ENCODE measurements around the gene CST7.
"Not testable (repeated sequence)": the region's sequence is repeated elsewhere in the genome, so short reads cannot be mapped to it uniquely, and the experiment has no call there.

The CST7 gene

DNA sequence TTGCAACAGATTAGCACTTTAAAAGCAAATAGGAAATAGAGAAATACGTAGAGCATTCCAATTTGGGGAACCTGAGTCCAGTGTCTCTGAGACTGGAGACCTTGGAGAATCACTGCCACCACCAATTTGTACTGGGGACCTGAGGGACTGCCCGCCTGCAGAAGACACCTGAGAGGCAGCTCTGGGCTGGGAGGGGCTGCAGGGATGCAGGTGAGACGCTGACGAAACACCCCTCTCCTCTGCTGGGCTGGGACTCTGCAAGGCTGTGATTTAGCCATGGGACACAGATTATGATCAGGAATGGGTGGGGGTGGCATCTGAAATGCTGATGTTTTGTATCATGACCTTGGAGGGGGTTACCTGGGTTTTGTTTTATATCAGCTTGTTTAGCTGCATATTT, 50.5 kb downstream of the CST7 start:
- no peak overlapping the region for H3K9ac ChIP-seq (ENCODE audit: low read depth in 1 of 2, low read length in 2 of 2)
- H3K27ac ChIP-seq (ENCODE audit: low read depth, low read length): no peak overlapping the region
- no peaks in the 10 kb centered on the region for H3K27me3 ChIP-seq (ENCODE audit: control insufficient read depth in 1 of 2, insufficient read depth in 2 of 2, low read length in 2 of 2)
- H3K4me1 ChIP-seq (ENCODE audit: control insufficient read depth in 1 of 2, insufficient read depth in 2 of 2, low read length in 2 of 2): peaks cover 42 to 47% of the 10 kb centered on the region in 2 donors
- H3K9me3 ChIP-seq (ENCODE audit: control insufficient read depth in 1 of 2, low read length in 2 of 2): no peaks in the 10 kb centered on the region
- peaks cover 0 to 5% of the 10 kb centered on the region in 2 donors for H3K36me3 ChIP-seq (ENCODE audit: control insufficient read depth in 1 of 2, insufficient read depth in 2 of 2, low read length in 2 of 2)
- no peak overlapping the region for H3K4me3 ChIP-seq (ENCODE audit: low read depth in 1 of 2, low read length in 2 of 2)

DNA sequence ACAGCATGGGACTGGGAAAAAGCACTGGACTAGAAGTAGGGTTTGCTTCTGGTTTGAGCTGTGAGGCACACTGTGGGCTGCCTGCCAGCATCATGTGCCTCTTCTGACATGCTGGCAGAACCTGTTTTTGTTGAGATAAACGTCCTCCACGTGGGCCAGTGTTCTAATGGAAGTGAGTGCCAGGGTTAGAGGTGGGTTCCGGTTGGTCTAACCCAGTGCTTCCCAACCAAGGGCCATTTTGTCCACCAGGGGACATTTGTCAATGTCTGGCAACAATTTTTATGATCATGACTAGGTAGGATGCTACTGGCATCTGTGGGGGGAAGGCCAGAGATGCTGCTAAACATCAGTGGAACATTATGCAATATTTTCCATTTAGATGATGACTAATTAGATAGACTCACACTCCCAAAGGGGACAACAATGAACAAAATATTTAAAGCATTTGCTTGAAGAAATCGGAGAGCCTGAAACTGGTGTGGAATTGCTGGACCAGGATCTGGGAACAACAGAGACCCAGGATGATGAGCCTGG, 51.3 kb downstream of the CST7 start:
- H3K4me3 ChIP-seq (ENCODE audit: low read depth in 1 of 2, low read length in 2 of 2): no peak overlapping the region
- peaks cover 0 to 10% of the 10 kb centered on the region in 2 donors for H3K36me3 ChIP-seq (ENCODE audit: control insufficient read depth in 1 of 2, insufficient read depth in 2 of 2, low read length in 2 of 2)
- no peaks in the 10 kb centered on the region for H3K27me3 ChIP-seq (ENCODE audit: control insufficient read depth in 1 of 2, insufficient read depth in 2 of 2, low read length in 2 of 2)
- H3K9ac ChIP-seq (ENCODE audit: low read depth in 1 of 2, low read length in 2 of 2): no peak overlapping the region
- H3K9me3 ChIP-seq (ENCODE audit: control insufficient read depth in 1 of 2, low read length in 2 of 2): no peaks in the 10 kb centered on the region
- peaks cover 38 to 42% of the 10 kb centered on the region in 2 donors for H3K4me1 ChIP-seq (ENCODE audit: control insufficient read depth in 1 of 2, insufficient read depth in 2 of 2, low read length in 2 of 2)
- H3K27ac ChIP-seq (ENCODE audit: low read depth, low read length): no peak overlapping the region

DNA sequence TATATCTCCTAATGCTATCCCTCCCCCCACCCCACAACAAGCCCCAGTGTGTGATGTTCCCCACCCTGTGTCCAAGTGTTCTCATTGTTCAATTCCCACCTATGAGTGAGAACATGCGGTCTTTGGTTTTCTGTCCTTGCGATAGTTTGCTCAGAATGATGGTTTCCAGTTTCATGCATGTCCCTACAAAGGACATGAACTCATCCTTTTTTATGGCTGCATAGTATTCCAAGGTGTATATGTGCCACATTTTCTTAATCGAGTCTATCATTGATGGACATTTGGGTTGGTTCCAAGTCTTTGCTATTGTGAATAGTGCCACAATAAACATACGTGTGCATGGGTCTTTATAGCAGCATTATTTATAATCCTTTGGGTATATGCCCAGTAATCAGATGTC, 52.3 kb downstream of the CST7 start:
- not testable (repeated sequence) for H3K4me3 ChIP-seq (ENCODE audit: low read depth in 1 of 2, low read length in 2 of 2); H3K27me3 ChIP-seq (ENCODE audit: control insufficient read depth in 1 of 2, insufficient read depth in 2 of 2, low read length in 2 of 2); H3K9ac ChIP-seq (ENCODE audit: low read depth in 1 of 2, low read length in 2 of 2); H3K27ac ChIP-seq (ENCODE audit: low read depth, low read length); H3K9me3 ChIP-seq (ENCODE audit: control insufficient read depth in 1 of 2, low read length in 2 of 2)
- Histone ChIP-seq H3K4me1 (ENCODE audit: control insufficient read depth in 1 of 2, insufficient read depth in 2 of 2, low read length in 2 of 2) (peaks cover 32 to 42% of the 10 kb centered on the region in 2 donors), H3K36me3 (ENCODE audit: control insufficient read depth in 1 of 2, insufficient read depth in 2 of 2, low read length in 2 of 2) (peaks cover 7 to 20% of the 10 kb centered on the region in 2 donors)

DNA sequence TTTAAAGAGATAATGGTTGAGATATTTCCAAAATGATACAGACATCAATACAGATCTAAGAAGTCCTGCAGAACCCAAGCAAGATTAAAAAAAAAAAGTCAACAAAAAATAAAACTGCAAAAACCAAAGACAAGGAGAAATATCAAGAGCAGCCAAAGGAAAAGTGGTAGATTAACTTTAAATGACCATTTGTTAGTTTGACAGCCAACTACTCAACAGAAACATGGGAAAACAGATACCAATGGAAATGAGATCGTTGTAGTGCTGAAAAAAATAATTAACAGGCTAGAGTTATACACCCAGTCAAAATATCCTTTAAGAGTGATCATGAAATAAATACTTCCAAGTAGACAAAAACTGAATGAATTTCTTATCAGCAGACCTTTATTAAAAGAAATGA, 53.9 kb downstream of the CST7 start:
- H3K9ac ChIP-seq (ENCODE audit: low read depth in 1 of 2, low read length in 2 of 2): no peak overlapping the region
- no peaks in the 10 kb centered on the region for H3K9me3 ChIP-seq (ENCODE audit: control insufficient read depth in 1 of 2, low read length in 2 of 2)
- H3K4me3 ChIP-seq (ENCODE audit: low read depth in 1 of 2, low read length in 2 of 2): no peak overlapping the region
- H3K27me3 ChIP-seq (ENCODE audit: control insufficient read depth in 1 of 2, insufficient read depth in 2 of 2, low read length in 2 of 2): no peaks in the 10 kb centered on the region
- peaks cover 17 to 27% of the 10 kb centered on the region in 2 donors for H3K4me1 ChIP-seq (ENCODE audit: control insufficient read depth in 1 of 2, insufficient read depth in 2 of 2, low read length in 2 of 2)
- peaks cover 14 to 36% of the 10 kb centered on the region in 2 donors for H3K36me3 ChIP-seq (ENCODE audit: control insufficient read depth in 1 of 2, insufficient read depth in 2 of 2, low read length in 2 of 2)
- H3K27ac ChIP-seq (ENCODE audit: low read depth, low read length): no peak overlapping the region

DNA sequence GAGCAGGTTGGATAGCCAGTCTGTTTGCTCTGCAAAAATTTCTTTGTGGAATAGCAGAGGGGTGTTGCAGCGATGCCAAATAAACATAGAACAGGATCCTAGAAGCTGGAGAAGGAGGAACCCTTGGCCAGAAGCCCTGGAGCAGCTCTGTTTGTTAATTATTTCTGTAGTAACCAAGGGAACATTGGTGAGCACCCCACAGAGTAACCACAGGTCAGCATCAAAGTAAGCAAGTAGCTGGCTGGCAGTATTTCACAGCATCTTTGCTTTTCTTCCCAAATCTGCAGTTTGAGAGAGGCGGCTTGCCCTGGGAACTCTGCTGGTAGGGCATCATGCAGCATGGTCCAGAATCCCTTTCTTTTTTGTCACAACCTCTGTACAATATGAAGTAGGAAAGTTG, 56.2 kb downstream of the CST7 start:
- no peak overlapping the region for H3K27ac ChIP-seq (ENCODE audit: low read depth, low read length)
- H3K9ac ChIP-seq (ENCODE audit: low read depth in 1 of 2, low read length in 2 of 2): no peak overlapping the region
- no peaks in the 10 kb centered on the region for H3K27me3 ChIP-seq (ENCODE audit: control insufficient read depth in 1 of 2, insufficient read depth in 2 of 2, low read length in 2 of 2)
- H3K4me3 ChIP-seq (ENCODE audit: low read depth in 1 of 2, low read length in 2 of 2): no peak overlapping the region
- peaks cover 31 to 58% of the 10 kb centered on the region in 2 donors for H3K36me3 ChIP-seq (ENCODE audit: control insufficient read depth in 1 of 2, insufficient read depth in 2 of 2, low read length in 2 of 2)
- peaks cover 0 to 5% of the 10 kb centered on the region in 2 donors for H3K4me1 ChIP-seq (ENCODE audit: control insufficient read depth in 1 of 2, insufficient read depth in 2 of 2, low read length in 2 of 2)
- no peaks in the 10 kb centered on the region for H3K9me3 ChIP-seq (ENCODE audit: control insufficient read depth in 1 of 2, low read length in 2 of 2)

DNA sequence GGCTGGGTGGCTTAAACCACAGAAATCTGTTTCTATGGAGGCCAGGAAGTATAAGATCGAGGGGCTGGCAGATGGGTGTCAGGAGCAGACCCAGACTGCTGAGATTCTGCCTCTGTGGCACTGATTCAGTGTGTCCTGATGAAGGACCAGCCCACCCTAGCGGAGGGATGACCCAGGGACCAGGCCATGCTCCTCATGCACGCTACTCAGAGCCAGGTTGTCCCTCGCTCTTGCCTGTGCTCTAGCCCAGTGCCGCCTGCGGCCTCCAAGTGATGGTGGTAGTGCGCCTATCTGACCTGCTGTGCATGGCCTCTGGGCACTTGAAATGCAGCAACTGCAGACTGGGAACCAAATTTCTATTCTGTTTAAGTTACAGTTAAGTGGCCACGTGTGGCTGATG, 56.6 kb downstream of the CST7 start:
- no peaks in the 10 kb centered on the region for H3K9me3 ChIP-seq (ENCODE audit: control insufficient read depth in 1 of 2, low read length in 2 of 2)
- H3K9ac ChIP-seq (ENCODE audit: low read depth in 1 of 2, low read length in 2 of 2): no peak overlapping the region
- H3K4me3 ChIP-seq (ENCODE audit: low read depth in 1 of 2, low read length in 2 of 2): no peak overlapping the region
- peaks cover 35 to 63% of the 10 kb centered on the region in 2 donors for H3K36me3 ChIP-seq (ENCODE audit: control insufficient read depth in 1 of 2, insufficient read depth in 2 of 2, low read length in 2 of 2)
- no peak overlapping the region for H3K27ac ChIP-seq (ENCODE audit: low read depth, low read length)
- no peaks in the 10 kb centered on the region for H3K27me3 ChIP-seq (ENCODE audit: control insufficient read depth in 1 of 2, insufficient read depth in 2 of 2, low read length in 2 of 2)
- H3K4me1 ChIP-seq (ENCODE audit: control insufficient read depth in 1 of 2, insufficient read depth in 2 of 2, low read length in 2 of 2): peaks cover 0 to 1% of the 10 kb centered on the region in 2 donors

DNA sequence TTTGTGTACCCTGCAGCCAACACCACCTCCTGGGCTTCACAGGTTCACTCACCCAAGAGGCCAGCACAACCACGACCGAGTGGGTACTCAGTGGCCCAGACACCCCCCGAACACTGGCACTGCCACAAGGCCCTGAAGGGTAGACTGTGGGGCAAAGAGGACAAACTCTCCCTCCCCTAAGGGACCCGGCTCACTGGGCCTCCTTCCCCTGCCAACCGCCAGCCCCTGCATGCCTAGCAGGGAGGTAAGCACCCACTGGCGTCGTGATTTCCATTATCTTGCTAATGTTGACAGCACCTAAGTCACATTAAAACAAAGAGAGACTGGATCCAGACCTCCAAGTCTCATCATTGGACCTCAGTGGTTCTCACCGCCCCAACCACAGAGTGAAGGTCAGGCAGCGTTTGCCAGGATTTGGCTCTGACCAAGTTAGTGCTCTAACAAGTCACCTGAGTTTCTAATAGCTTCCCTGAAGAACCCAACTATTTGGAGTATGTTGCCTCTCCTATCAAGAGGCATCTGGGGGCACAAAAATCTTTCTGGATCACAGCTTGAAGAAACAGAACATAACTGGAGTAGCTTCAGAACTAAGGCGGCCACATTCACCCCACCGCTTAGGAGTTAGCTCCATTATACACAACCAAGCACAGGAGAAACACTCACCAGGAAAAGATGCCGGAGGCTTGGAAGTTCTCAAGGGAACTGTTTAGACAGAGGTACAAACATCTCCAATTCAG, 57.5 kb downstream of the CST7 start:
- H3K9ac ChIP-seq (ENCODE audit: low read depth in 1 of 2, low read length in 2 of 2): no peak overlapping the region
- H3K27ac ChIP-seq (ENCODE audit: low read depth, low read length): no peak overlapping the region
- no peaks in the 10 kb centered on the region for H3K9me3 ChIP-seq (ENCODE audit: control insufficient read depth in 1 of 2, low read length in 2 of 2)
- peaks cover 43 to 72% of the 10 kb centered on the region in 2 donors for H3K36me3 ChIP-seq (ENCODE audit: control insufficient read depth in 1 of 2, insufficient read depth in 2 of 2, low read length in 2 of 2)
- H3K4me3 ChIP-seq (ENCODE audit: low read depth in 1 of 2, low read length in 2 of 2): no peak overlapping the region
- H3K27me3 ChIP-seq (ENCODE audit: control insufficient read depth in 1 of 2, insufficient read depth in 2 of 2, low read length in 2 of 2): no peaks in the 10 kb centered on the region
- H3K4me1 ChIP-seq (ENCODE audit: control insufficient read depth in 1 of 2, insufficient read depth in 2 of 2, low read length in 2 of 2): no peaks in the 10 kb centered on the region

DNA sequence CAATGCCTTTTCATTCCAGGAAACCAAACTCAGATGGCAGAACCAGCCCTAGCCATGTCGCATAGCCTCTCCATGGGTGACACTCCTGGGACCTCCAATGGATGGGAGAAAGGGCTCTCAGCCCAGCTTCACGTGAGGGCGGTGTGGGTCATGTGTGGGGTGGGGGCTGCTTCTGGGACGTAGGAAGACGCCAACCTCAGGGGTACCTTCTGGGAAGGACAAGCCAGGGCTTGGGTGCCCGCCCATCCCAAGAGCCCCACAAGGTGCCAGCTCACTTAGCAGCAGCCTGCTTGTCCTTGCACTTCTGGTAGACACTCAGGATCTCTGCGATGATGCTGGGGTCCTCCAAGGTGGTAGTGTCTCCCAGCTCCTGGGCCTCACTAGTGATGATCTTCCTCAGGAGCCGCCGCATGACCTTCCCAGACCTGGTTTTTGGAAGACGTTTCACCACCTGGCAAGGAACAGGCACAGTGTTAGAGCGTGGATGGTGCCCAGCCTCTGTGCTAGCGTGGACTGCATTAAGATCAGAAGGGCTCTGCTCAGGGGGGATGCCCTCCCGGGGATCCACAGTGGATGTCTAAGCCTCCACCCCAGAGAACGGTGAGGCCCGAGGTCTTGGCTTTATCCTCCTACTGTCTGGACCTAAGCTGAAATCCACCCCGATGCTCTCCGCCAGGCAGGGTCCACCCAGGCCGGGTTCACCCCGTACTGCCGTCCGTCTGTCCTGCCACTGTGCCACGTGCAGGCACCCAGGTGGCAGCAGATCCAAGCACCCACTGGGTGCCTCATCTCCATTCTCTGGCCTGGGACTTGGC, 58.6 kb downstream of the CST7 start:
- Histone ChIP-seq H3K9ac (ENCODE audit: low read depth in 1 of 2, low read length in 2 of 2) (no peak overlapping the region), H3K4me3 (ENCODE audit: low read depth in 1 of 2, low read length in 2 of 2) (no peak overlapping the region), H3K4me1 (ENCODE audit: control insufficient read depth in 1 of 2, insufficient read depth in 2 of 2, low read length in 2 of 2) (no peaks in the 10 kb centered on the region), H3K27me3 (ENCODE audit: control insufficient read depth in 1 of 2, insufficient read depth in 2 of 2, low read length in 2 of 2) (no peaks in the 10 kb centered on the region), H3K36me3 (ENCODE audit: control insufficient read depth in 1 of 2, insufficient read depth in 2 of 2, low read length in 2 of 2) (peaks cover 52 to 81% of the 10 kb centered on the region in 2 donors), H3K9me3 (ENCODE audit: control insufficient read depth in 1 of 2, low read length in 2 of 2) (no peaks in the 10 kb centered on the region), H3K27ac (ENCODE audit: low read depth, low read length) (no peak overlapping the region)

DNA sequence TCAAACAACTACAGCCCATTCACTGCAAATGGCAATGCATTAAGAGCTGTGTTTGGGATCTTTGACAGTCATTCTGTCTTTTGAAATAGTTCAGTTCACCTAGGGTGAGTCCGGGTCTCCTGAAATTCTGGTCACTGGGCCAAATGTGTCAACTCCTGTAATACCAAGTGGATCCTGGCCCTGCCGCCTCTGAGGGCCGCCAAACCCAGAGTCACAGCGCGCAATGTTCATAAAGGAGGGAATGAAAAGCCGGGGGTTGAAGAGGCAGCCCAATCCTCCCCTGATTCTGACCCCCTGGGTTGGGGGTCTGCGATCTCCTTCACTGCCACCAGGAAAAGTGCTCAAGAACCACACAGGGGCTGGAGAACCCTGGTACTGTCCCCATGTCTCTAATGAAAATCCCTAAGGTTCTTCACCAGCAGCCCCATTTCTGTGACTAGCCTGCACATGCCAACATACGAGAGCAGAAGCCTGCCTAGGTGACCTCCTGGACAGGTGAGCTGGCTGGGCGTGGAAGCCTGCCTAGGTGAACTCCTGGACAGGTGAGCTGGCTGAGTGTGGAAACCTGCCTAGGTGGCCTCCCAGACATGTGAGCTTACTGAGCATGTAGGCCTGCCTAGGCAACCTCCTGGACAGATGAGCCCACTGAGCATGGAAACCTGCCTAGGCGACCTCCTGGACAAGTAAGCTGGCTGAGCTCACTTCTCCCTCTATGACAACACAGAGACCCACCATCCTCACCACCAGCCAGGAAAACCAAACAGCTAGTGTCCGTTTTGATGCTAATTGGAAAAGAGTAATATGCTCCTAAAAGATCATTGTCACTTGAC, 59.5 kb downstream of the CST7 start:
- H3K36me3 ChIP-seq (ENCODE audit: control insufficient read depth in 1 of 2, insufficient read depth in 2 of 2, low read length in 2 of 2): peaks cover 59 to 87% of the 10 kb centered on the region in 2 donors
- no peaks in the 10 kb centered on the region for H3K27me3 ChIP-seq (ENCODE audit: control insufficient read depth in 1 of 2, insufficient read depth in 2 of 2, low read length in 2 of 2)
- no peaks in the 10 kb centered on the region for H3K4me1 ChIP-seq (ENCODE audit: control insufficient read depth in 1 of 2, insufficient read depth in 2 of 2, low read length in 2 of 2)
- no peak overlapping the region for H3K27ac ChIP-seq (ENCODE audit: low read depth, low read length)
- H3K4me3 ChIP-seq (ENCODE audit: low read depth in 1 of 2, low read length in 2 of 2): no peak overlapping the region
- H3K9ac ChIP-seq (ENCODE audit: low read depth in 1 of 2, low read length in 2 of 2): no peak overlapping the region
- H3K9me3 ChIP-seq (ENCODE audit: control insufficient read depth in 1 of 2, low read length in 2 of 2): no peaks in the 10 kb centered on the region

All from duodenal mucosa (tissue), 2 donors.